ENCODE results near the gene MYZAP. TPM values are rescaled to one million over a fixed set of nuclear protein-coding genes. Genes with fewer than 3 reads are reported as not detected.

Gene MYZAP
- polyA plus RNA-seq, 1 of the 3 experiments (the other 2 are of a cell fraction): 0.07 TPM

GRCh38 chr15:57606048-57606447, 14.3 kb downstream of the MYZAP start:
- no peaks in the 10 kb centered on the region for H3K4me1 ChIP-seq (ENCODE audit: control insufficient read depth in 1 of 2, insufficient read depth in 2 of 2, low read depth in 1 of 2, low read length in 1 of 2)
- H3K4me3 ChIP-seq (ENCODE audit: low read depth in 2 of 2, low read length in 1 of 2): no peak overlapping the region
- H3K79me2 ChIP-seq (ENCODE audit: insufficient read depth): no peaks in the 10 kb centered on the region
- no peak overlapping the region for H2AFZ ChIP-seq (ENCODE audit: low read depth)
- H3K9me2 ChIP-seq: no peaks in the 10 kb centered on the region
- ChIA-PET POLR2A (no interaction called here), CTCF (interaction anchor here (3.3 kb wide), 1 partner anchor 45 kb away, joined by 19 read pairs; no protein-coding TSS in a partner anchor)
- no peaks in the 10 kb centered on the region for H3K36me3 ChIP-seq (replicated peaks in 1 of 2; ENCODE audit: control insufficient read depth in 1 of 2, insufficient read depth in 2 of 2, low read length in 1 of 2)
- no peak overlapping the region for H3K4me2 ChIP-seq
- H3F3A ChIP-seq (replicated peaks; ENCODE audit: insufficient read depth): no peaks in the 10 kb centered on the region
- H3K27me3 ChIP-seq (ENCODE audit: insufficient read depth): peaks cover 9% of the 10 kb centered on the region; the same call in 1 of the 2 replicates
- no peak for TF ChIP-seq CHD2 (IDR thresholded peaks at IDR 0.05; ENCODE audit: low read length, partially characterized antibody)
- no peak for TF ChIP-seq NRF1 (IDR thresholded peaks at IDR 0.05; ENCODE audit: low read depth, low read length)
- no peak for TF ChIP-seq POLR2AphosphoS5 (IDR thresholded peaks at IDR 0.05; ENCODE audit: low read depth, low read length)
- TF ChIP-seq TAF1 (IDR thresholded peaks at IDR 0.05; ENCODE audit: borderline replicate concordance, low read depth, low read length): no peak
- no peak for TF ChIP-seq PBX3 (IDR thresholded peaks at IDR 0.05)
- TF ChIP-seq MAX (IDR thresholded peaks at IDR 0.05; ENCODE audit: low read depth): no peak
- TF ChIP-seq FOXM1 (IDR thresholded peaks at IDR 0.05; ENCODE audit: low read depth): no peak
- TF ChIP-seq TEAD4 (IDR thresholded peaks at IDR 0.05; ENCODE audit: borderline replicate concordance, insufficient read depth): no peak
- TF ChIP-seq RAD21 (IDR thresholded peaks at IDR 0.05; ENCODE audit: low read length): no peak
- no peak for TF ChIP-seq YY1 (IDR thresholded peaks at IDR 0.05; ENCODE audit: low read depth)
- TF ChIP-seq GABPA (IDR thresholded peaks at IDR 0.05; ENCODE audit: low read depth): no peak
- no peak for TF ChIP-seq MEF2A (IDR thresholded peaks at IDR 0.05; ENCODE audit: borderline replicate concordance, low read depth)
- TF ChIP-seq IRF3 (IDR thresholded peaks at IDR 0.05; ENCODE audit: low read depth, low read length): no peak
- no peak for TF ChIP-seq FOXJ3 (CRISPR knock-in tag; IDR thresholded peaks at IDR 0.05)
- TF ChIP-seq RCOR1 (IDR thresholded peaks at IDR 0.05; ENCODE audit: low read length): no peak
- TF ChIP-seq ZBTB33 (IDR thresholded peaks at IDR 0.05; ENCODE audit: borderline replicate concordance, low read depth): no peak
- TF ChIP-seq REST (IDR thresholded peaks at IDR 0.05; ENCODE audit: low read depth, low read length): no peak
- no peak for TF ChIP-seq GATA2 (CRISPR knock-in tag; IDR thresholded peaks at IDR 0.05)
- TF ChIP-seq USF1 (IDR thresholded peaks at IDR 0.05; ENCODE audit: borderline replicate concordance, low read depth): no peak
- no peak overlapping the region for H3K27ac ChIP-seq (ENCODE audit: low read depth in 2 of 2, low read length in 1 of 2)
- no peak for DNase-seq
- WGBS (ENCODE audit: low lambda C conversion rate): 57% methylated on average over 2 of the region's 2 CpGs
- no peaks in the 10 kb centered on the region for H4K20me1 ChIP-seq (ENCODE audit: insufficient read depth)
- H3K9me3 ChIP-seq: no peaks in the 10 kb centered on the region
- H3K9ac ChIP-seq: no peak overlapping the region

Measured in SK-N-SH (cell line).